HEK293 (cell line): ENCODE data around the gene SLC11A2.

ENCODE experiments used
- GLI4 ChIP-seq: fragments of 450-650 bp; formaldehyde crosslinking; IDR thresholded peaks from 2 replicates; pipeline ENCODE4 v1.5.1; 2016; ENCODE audit warnings: missing biosample characterization, missing genetic modification characterization
- SP2 ChIP-seq: fragments of 450-650 bp; formaldehyde crosslinking; IDR thresholded peaks from 2 replicates; pipeline ENCODE4 v1.5.1; 2016; ENCODE audit warnings: missing biosample characterization, missing genetic modification characterization
- TF ChIP-seq, protein P1 (sequence below): fragments of 450-650 bp; formaldehyde crosslinking; IDR thresholded peaks from 2 replicates; pipeline ENCODE4 v1.5.1; 2016; ENCODE audit warnings: missing biosample characterization, missing genetic modification characterization
- TF ChIP-seq, protein P2 (sequence below): fragments of 450-650 bp; formaldehyde crosslinking; IDR thresholded peaks from 2 replicates; pipeline ENCODE4 v1.5.1; 2016; ENCODE audit warnings: missing biosample characterization, missing genetic modification characterization, borderline replicate concordance
- TF ChIP-seq, protein P3 (sequence below): IDR thresholded peaks from 2 replicates; pipeline ENCODE4 v1.6.1; 2011; ENCODE audit warnings: mild to moderate bottlenecking, low read depth, low read length, borderline replicate concordance
- TF ChIP-seq, protein P4 (sequence below): fragments of 450-650 bp; formaldehyde crosslinking; IDR thresholded peaks from 2 replicates; pipeline ENCODE4 v1.5.1; 2017; ENCODE audit warnings: missing biosample characterization, missing genetic modification characterization

DNA sequence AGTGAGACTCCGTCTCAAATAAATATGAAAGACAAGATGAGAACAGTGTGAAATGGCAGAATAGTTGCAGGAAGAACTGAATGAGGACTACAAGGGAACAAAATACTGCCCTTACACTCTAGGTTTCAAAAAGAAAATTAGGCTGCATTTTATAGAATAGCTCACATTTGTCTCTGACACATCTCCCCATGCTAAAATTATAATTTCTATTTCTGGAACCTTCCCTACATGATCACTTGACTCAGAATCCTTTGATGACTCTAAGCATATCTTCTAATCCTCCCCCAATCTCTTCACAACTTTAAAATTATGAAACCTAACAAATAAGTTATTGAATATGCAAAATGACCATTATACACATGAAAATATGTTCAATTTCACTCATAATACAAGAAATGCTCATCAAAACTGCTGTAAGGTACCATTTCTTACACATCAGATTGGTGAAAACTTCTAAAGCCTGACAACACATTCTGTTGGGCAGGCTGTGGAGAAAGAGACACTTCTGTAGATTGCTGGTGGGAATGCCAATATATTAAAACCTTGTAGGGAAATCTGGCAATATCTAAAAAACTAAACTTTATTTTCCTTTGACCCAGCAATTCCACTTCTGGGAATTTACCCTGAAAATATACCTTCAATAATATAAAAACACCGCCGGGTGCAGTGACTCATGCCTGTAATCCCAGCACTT lies 78.1 kb downstream of the SLC11A2 start:
- TF ChIP-seq, protein P1, sequence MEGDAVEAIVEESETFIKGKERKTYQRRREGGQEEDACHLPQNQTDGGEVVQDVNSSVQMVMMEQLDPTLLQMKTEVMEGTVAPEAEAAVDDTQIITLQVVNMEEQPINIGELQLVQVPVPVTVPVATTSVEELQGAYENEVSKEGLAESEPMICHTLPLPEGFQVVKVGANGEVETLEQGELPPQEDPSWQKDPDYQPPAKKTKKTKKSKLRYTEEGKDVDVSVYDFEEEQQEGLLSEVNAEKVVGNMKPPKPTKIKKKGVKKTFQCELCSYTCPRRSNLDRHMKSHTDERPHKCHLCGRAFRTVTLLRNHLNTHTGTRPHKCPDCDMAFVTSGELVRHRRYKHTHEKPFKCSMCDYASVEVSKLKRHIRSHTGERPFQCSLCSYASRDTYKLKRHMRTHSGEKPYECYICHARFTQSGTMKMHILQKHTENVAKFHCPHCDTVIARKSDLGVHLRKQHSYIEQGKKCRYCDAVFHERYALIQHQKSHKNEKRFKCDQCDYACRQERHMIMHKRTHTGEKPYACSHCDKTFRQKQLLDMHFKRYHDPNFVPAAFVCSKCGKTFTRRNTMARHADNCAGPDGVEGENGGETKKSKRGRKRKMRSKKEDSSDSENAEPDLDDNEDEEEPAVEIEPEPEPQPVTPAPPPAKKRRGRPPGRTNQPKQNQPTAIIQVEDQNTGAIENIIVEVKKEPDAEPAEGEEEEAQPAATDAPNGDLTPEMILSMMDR (tag by site-specific recombination): no peak
- TF ChIP-seq GLI4 (tag by site-specific recombination): no peak
- TF ChIP-seq, protein P2, sequence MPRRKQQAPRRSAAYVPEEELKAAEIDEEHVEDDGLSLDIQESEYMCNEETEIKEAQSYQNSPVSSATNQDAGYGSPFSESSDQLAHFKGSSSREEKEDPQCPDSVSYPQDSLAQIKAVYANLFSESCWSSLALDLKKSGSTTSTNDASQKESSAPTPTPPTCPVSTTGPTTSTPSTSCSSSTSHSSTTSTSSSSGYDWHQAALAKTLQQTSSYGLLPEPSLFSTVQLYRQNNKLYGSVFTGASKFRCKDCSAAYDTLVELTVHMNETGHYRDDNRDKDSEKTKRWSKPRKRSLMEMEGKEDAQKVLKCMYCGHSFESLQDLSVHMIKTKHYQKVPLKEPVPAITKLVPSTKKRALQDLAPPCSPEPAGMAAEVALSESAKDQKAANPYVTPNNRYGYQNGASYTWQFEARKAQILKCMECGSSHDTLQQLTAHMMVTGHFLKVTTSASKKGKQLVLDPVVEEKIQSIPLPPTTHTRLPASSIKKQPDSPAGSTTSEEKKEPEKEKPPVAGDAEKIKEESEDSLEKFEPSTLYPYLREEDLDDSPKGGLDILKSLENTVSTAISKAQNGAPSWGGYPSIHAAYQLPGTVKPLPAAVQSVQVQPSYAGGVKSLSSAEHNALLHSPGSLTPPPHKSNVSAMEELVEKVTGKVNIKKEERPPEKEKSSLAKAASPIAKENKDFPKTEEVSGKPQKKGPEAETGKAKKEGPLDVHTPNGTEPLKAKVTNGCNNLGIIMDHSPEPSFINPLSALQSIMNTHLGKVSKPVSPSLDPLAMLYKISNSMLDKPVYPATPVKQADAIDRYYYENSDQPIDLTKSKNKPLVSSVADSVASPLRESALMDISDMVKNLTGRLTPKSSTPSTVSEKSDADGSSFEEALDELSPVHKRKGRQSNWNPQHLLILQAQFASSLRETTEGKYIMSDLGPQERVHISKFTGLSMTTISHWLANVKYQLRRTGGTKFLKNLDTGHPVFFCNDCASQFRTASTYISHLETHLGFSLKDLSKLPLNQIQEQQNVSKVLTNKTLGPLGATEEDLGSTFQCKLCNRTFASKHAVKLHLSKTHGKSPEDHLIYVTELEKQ (tag by site-specific recombination): no peak
- TF ChIP-seq, protein P3, sequence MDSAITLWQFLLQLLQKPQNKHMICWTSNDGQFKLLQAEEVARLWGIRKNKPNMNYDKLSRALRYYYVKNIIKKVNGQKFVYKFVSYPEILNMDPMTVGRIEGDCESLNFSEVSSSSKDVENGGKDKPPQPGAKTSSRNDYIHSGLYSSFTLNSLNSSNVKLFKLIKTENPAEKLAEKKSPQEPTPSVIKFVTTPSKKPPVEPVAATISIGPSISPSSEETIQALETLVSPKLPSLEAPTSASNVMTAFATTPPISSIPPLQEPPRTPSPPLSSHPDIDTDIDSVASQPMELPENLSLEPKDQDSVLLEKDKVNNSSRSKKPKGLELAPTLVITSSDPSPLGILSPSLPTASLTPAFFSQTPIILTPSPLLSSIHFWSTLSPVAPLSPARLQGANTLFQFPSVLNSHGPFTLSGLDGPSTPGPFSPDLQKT: no peak
- TF ChIP-seq SP2 (tag by site-specific recombination): no peak
- TF ChIP-seq, protein P4, sequence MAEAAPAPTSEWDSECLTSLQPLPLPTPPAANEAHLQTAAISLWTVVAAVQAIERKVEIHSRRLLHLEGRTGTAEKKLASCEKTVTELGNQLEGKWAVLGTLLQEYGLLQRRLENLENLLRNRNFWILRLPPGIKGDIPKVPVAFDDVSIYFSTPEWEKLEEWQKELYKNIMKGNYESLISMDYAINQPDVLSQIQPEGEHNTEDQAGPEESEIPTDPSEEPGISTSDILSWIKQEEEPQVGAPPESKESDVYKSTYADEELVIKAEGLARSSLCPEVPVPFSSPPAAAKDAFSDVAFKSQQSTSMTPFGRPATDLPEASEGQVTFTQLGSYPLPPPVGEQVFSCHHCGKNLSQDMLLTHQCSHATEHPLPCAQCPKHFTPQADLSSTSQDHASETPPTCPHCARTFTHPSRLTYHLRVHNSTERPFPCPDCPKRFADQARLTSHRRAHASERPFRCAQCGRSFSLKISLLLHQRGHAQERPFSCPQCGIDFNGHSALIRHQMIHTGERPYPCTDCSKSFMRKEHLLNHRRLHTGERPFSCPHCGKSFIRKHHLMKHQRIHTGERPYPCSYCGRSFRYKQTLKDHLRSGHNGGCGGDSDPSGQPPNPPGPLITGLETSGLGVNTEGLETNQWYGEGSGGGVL: no peak
